Activated T-cell treated with anti-CD3 and anti-CD28 coated beads, Interleukin-2, amount 50 U/mL, for 4 hours (primary cell): ENCODE results near the gene SLC16A11. TPM values are rescaled to one million over a fixed set of nuclear protein-coding genes. Genes with fewer than 3 reads are reported as not detected.
"Not testable (repeated sequence)": the region's sequence is repeated elsewhere in the genome, so short reads cannot be mapped to it uniquely, and the experiment has no call there.

ENCODE experiments used
- ATAC-seq, 2 donors: fragments of 200-7000 bp; cut with Tn5 transposase; one replicate each; pipeline ENCODE4 v1.10.0; 2021
- DNase-seq: peaks from one replicate; pipeline ENCODE4 v3.0.0-alpha.2; 2020
- H3K27me3 Mint-ChIP-seq: one replicate; pipeline ENCODE4 v1.8.0; 2021; ENCODE audit warnings: low read depth, mixed read lengths
- H3K36me3 Mint-ChIP-seq: one replicate; pipeline ENCODE4 v1.8.0; 2022; ENCODE audit warnings: mixed read lengths; ENCODE audit not compliant: insufficient read depth
- H3K4me1 Mint-ChIP-seq: one replicate; pipeline ENCODE4 v1.8.0; 2021; ENCODE audit warnings: low read depth, mixed read lengths
- H3K4me3 Mint-ChIP-seq: one replicate; pipeline ENCODE4 v1.8.0; 2021; ENCODE audit warnings: mild to moderate bottlenecking, moderate library complexity, mixed read lengths
- H3K9me3 Mint-ChIP-seq: one replicate; pipeline ENCODE4 v1.8.0; 2021; ENCODE audit warnings: mixed read lengths
- total RNA-seq, 3 donors: library from RNA; stranded (reverse); gene quantifications; one replicate each; pipeline ENCODE4 v1.2.1, GENCODE V29; 2021

Gene SLC16A11, protein sequence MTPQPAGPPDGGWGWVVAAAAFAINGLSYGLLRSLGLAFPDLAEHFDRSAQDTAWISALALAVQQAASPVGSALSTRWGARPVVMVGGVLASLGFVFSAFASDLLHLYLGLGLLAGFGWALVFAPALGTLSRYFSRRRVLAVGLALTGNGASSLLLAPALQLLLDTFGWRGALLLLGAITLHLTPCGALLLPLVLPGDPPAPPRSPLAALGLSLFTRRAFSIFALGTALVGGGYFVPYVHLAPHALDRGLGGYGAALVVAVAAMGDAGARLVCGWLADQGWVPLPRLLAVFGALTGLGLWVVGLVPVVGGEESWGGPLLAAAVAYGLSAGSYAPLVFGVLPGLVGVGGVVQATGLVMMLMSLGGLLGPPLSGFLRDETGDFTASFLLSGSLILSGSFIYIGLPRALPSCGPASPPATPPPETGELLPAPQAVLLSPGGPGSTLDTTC
- total RNA-seq, result 1 to 10 TPM in 2 of 3 donors, under 1 TPM in 1; 0.63 to 1.3 (median 1.1) TPM

DNA sequence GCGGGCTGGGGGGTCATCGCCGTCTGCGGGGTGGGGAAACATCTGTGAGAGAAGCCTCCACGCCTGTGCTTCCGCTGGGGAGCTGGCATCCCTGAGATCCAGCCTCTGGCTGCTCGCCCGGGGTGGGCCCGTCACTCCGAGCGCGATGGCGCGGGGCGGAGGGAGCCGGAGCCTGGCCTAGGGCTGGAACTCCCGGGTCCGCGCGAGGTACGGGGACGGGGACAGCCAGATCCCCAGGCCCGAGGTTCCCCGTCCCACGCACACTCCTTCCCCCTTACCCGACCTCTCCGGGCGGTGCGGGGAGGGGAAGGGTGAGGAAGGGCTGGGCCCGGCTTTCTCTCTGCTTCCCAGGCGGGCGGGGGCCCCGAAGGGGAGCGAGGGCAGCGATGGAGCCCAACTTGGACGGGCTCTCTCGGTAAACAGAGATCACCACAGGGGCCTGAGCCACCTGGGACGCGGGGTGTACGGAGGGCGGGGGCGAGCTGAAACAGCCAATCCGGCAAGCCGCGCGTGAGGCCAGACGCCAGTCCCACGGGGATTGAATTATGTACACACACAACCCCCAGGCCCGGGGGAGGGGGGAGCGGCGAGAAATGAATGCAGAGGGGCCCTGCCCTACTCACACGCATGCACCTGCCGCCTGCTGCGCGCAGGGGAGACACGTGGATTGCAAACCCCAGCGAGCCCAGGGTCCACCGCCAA, at the start of gene SLC16A11:
TSS of gene SLC16A11 (minus strand) at position 596 of the 702 bp plus-strand sequence. CDS start at position 17, 579 bp downstream.
- H3K9me3 Mint-ChIP-seq, result no peaks in the 10 kb centered on the region
- ATAC-seq (peak; percentile 5 to 25), DNase-seq (peak; percentile 14)
- peaks cover 42% of the 10 kb centered on the region for H3K4me1 Mint-ChIP-seq
- no peaks in the 10 kb centered on the region for H3K27me3 Mint-ChIP-seq
- H3K4me3 Mint-ChIP-seq, result peak within 1 kb of the TSS; percentile 69
- H3K36me3 Mint-ChIP-seq, result no peaks in the 10 kb centered on the region

DNA sequence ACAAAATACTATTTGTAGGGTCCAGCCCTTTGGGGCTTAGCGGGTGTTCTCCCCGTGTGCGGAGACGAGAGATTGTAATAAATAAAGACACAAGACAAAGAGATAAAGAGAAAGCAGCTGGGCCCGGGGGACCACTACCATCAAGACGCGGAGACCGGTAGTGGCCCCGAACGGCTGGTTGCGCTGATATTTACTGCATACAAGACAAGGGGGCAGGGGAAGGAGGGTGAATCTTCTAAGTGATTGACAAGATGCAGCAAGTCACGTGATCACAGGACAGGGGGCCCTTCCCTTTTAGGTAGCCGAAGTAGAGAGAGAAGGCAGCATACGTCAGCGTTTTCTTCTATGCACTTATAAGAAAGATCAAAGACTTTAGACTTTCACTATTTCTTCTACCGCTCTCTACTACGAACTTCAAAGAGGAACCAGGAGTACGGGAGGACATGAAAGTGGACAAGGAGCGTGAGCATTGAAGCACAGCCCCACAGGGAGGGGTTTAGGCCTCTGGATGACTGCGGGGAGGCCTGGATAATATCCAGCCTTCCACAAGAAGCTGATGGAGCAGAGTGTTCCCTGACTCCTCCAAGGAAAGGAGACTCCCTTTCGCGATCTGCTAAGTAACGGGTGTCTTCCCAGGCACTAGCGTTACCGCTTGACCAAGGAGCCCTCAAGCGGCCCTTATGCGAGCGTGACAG, 47.6 kb upstream of the SLC16A11 start:
- not testable (repeated sequence) for DNase-seq, ATAC-seq, H3K36me3 Mint-ChIP-seq, H3K4me3 Mint-ChIP-seq, H3K4me1 Mint-ChIP-seq, H3K9me3 Mint-ChIP-seq
- H3K27me3 Mint-ChIP-seq, result peaks cover 16% of the 10 kb centered on the region

DNA sequence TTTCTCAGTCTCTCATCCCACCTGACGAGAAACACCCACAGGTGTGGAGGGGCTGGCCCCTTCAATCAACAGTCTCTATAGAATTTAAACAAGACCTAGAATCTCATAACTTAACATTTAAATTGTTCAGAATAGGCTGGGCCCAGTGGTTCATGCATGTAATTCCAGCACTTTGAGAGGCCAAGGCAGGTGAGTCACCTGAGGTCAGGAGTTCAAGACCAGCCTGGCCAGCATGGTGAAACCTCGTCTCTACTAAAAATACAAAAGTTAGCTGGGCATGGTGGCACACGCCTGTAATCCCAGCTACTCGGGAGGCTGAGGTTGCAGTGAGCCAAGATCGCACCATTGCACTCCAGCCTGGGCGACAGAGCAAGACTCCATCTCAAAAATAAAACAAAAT, 45.7 kb upstream of the SLC16A11 start:
- H3K27me3 Mint-ChIP-seq, result peaks cover 14% of the 10 kb centered on the region
- H3K9me3 Mint-ChIP-seq, ATAC-seq, H3K36me3 Mint-ChIP-seq, H3K4me3 Mint-ChIP-seq, DNase-seq, H3K4me1 Mint-ChIP-seq: not testable (repeated sequence)

DNA sequence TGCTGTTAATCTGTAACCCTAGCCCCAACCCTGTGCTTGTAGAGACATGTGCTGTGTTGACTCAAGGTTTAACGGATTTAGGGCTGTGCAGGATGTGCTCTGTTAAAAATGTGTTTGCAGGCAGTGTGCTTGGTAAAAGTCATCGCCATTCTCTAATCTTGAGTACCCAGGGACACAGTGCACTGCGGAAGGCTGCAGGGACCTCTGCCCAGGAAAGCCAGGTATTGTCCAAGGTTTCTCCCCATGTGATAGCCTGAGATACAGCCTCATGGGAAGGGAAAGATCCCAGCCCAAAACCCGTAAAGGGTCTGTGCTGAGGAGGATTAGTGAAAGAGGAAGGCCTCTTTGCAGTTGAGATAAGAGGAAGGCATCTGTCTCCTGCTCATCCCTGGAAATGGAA, 44.5 kb upstream of the SLC16A11 start:
- not testable (repeated sequence) for H3K4me3 Mint-ChIP-seq, ATAC-seq, H3K4me1 Mint-ChIP-seq, DNase-seq, H3K36me3 Mint-ChIP-seq, H3K9me3 Mint-ChIP-seq
- peaks cover 17% of the 10 kb centered on the region for H3K27me3 Mint-ChIP-seq

DNA sequence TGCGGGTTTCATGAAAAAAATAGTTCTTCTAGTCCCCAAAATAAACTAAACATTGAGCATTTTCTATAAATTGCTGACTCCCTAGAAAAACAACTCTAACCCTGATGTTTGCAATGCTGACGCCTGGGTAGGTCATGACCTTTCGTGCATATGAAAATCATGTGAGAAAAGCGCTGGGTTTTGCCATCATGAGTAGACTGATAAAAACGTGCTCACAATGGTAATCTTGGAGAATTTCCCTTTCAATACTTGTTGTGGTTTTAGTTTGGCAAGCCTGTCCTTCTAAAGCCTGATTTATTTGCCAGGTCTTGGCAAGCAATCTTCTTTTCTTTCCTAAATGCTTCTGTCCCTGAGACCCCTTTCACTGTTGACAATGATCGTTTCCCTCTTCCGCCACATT, 40.2 kb upstream of the SLC16A11 start:
- Mint-ChIP-seq H3K4me3 (no peak overlapping the region), H3K36me3 (no peaks in the 10 kb centered on the region), H3K9me3 (no peaks in the 10 kb centered on the region), H3K4me1 (peaks cover 32% of the 10 kb centered on the region), H3K27me3 (peaks cover 14% of the 10 kb centered on the region)
- ATAC-seq (no peak), DNase-seq (no peak)

DNA sequence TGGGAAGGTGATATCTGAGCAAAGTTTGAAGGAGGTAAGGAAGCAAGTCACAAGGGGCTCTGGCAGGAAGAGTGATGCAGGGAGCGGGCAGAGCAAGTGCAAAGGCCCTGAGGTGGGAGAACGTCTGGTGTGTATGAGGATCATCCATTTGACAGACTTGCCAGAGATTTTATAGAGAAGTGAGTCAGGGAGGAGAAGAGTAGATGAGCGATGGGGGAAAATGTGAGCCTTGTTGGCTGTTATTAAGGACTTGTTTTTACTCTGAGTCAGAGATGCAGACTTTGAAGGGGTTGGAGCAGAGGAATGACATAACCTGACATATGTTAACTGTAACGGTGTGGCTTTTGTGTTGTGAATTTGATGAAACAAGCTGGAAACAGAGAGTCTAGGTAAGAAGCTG, 39.7 kb upstream of the SLC16A11 start:
- H3K4me1 Mint-ChIP-seq, result peaks cover 32% of the 10 kb centered on the region
- H3K4me3 Mint-ChIP-seq, result no peak overlapping the region
- peaks cover 10% of the 10 kb centered on the region for H3K27me3 Mint-ChIP-seq
- H3K9me3 Mint-ChIP-seq, result no peaks in the 10 kb centered on the region
- ATAC-seq (peak in 1 of 2 donors; percentile 90), DNase-seq (no peak)
- H3K36me3 Mint-ChIP-seq, result no peaks in the 10 kb centered on the region

DNA sequence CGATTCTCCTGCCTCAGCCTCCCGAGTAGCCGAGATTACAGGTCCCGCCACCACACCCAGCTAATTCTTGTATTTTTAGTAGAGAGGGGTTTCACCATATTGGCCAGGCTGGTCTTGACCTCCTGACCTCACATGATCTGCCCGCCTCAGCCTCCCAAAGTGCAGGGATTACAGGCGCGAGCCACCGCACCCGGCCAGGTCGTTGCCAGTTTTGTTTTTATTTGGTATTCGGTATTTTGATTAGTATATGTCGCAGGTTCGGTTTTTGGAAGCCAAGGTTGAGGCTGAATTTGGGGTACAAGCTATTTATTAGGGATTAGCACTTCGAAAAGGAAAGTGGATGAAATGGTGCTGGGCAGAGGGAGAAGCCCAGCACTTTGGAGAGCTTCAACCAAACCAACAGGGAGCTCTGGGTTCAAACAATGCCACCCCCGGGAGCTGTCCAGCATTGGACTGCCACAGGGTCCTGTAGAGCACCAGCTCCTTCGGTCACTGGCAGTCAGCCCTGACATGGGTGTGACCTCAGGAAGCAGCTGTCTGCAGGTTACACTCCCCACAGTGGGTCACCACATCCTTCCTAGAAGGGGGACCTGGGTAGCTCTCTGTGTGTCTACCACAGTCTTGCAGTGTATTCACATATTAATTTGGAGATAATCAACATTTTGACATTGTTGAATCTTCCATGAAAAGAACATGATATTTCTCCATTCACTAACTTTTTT, 37.6 kb upstream of the SLC16A11 start:
- Mint-ChIP-seq H3K9me3 (no peaks in the 10 kb centered on the region), H3K36me3 (no peaks in the 10 kb centered on the region), H3K4me3 (no peak overlapping the region), H3K4me1 (peaks cover 32% of the 10 kb centered on the region), H3K27me3 (peaks cover 3% of the 10 kb centered on the region)
- ATAC-seq, result peak in 1 of 2 donors; percentile 61
- no peak for DNase-seq

DNA sequence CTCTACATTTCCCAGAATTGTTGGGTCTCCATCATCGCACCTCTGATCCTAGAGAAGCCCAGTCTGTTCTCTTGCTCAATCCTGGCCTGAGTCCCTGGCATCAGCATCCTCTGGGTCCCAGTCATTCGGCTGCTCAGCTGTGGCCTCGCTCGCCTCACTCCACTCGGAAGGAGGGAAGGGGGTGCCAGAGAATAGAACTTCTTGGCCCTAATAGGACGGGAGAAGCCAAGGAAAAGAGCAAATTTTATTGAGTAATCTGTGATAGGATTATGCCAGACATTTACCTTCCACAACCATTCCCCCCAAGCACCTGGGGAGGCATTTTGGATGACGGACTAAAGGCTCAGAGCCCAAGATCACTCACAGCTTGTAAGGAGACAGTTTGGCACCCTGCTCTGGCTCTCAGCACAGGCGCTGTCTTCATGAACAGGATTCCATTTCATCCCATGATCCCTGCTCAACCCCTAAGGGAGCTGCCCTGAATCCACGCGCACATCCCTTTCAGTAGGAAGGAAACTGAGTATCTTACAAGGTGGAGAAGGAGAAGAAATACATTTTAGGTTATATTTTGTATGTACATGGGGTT, 36.7 kb upstream of the SLC16A11 start:
- H3K27me3 Mint-ChIP-seq, result peaks cover 3% of the 10 kb centered on the region
- no peaks in the 10 kb centered on the region for H3K36me3 Mint-ChIP-seq
- ATAC-seq (no peak), DNase-seq (no peak)
- H3K9me3 Mint-ChIP-seq, result no peaks in the 10 kb centered on the region
- H3K4me3 Mint-ChIP-seq, result no peak overlapping the region
- peaks cover 32% of the 10 kb centered on the region for H3K4me1 Mint-ChIP-seq

DNA sequence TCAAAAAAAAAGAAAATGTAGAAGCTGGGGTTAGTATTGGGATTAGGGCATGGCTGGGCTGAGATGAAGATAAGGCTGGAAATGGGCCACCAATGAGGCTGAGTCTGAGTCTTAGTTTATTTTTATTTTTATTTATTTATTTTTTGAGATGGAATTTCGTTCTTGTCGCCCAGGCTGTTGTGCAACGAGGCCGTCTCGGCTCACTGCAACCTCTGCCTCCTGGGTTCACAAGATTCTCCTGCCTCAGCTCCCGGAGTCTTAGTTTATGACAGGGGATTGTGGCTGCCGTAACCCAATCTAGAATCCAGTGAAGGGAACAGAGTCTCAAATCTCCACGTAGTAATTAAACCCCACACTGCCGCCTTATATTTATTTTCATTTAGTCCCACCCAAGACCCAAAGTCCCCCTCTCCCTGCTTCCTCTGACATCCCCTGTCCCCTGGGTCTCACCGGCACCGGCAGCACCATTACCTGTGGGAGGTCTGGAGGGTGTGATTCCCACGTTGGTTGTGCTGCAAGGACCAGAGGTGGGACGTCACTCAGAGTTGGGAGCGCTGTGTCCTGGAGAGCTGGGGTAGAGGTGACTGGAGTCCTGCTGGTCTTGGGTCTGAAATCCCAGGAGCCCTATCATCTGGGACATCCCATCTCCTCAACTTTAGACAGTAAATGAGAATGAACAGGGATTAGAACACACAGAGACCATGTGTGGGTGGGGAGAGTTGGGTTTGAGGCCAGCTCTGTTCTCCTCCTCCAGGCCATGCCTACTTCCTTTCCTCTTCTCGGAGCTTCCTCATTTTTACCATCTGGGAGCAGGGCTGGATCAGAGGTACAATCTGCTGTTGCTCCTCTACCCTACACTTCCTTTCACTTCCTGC, 35.9 kb upstream of the SLC16A11 start, which contains the start of gene CLEC10A:
TSS of gene CLEC10A (minus strand) at position 671 of the 875 bp plus-strand sequence. CDS start 1,439 bp downstream, outside the sequence.
- H3K9me3 Mint-ChIP-seq, result no peaks in the 10 kb centered on the region
- DNase-seq, result no peak
- ATAC-seq, result no peak
- peaks cover 32% of the 10 kb centered on the region for H3K4me1 Mint-ChIP-seq
- no peaks in the 10 kb centered on the region for H3K36me3 Mint-ChIP-seq
- peaks cover 3% of the 10 kb centered on the region for H3K27me3 Mint-ChIP-seq
- no peak within 1 kb of the TSS for H3K4me3 Mint-ChIP-seq

DNA sequence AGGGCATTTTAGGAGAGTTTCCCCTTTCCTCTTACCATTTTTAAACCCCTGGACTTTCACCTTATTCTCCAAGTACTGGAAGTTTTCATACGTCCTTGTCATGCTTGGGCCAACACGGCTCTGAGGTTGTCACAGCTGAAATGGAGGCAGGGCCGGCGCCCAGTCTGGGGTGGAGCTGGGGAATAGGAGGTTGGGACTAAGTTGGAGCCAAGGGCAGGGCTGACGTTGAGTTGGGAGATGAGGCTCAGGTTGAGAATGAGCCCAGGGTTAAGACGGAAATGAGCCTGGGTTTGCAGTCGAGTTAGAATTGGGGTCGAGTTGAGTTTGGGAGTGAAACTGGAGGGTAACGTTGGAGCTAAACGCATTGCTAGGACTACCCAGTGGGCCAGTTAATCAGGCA, 34.8 kb upstream of the SLC16A11 start:
- H3K4me1 Mint-ChIP-seq, result peaks cover 25% of the 10 kb centered on the region
- no peaks in the 10 kb centered on the region for H3K9me3 Mint-ChIP-seq
- H3K36me3 Mint-ChIP-seq, result no peaks in the 10 kb centered on the region

DNA sequence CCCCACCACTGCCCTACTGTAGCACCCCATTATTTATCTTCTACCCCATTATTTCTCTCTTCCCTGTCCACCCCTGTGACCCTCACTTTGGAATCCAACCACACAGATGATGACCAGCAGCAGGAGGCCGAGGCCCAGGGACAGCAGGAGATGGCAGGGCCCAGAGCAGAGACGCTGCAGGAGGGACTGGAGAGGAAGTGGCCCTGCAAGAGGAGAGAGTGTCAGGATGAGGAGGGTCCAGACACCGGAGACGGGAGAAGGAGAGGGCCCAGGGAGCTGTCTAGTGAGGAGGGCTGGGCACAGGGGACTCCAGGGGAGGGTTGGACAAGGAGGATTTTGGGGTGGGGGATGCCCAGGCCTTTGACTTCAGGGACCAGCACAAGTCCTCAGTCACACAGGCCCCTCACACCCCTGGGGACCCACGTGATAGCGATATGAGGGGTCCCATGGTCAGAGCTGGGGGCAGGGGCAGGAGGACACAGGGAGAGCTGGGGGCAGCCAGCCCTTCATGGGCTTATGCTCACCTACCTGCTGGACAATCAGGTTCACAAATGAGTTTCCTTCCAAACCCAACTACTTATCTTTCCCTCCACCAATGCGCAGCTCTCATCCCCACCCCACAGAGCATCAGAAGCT, 34.1 kb upstream of the SLC16A11 start:
- H3K9me3 Mint-ChIP-seq, result no peaks in the 10 kb centered on the region
- ATAC-seq (no peak), DNase-seq (no peak)
- H3K4me3 Mint-ChIP-seq, result no peak overlapping the region
- no peaks in the 10 kb centered on the region for H3K36me3 Mint-ChIP-seq
- H3K27me3 Mint-ChIP-seq, result no peaks in the 10 kb centered on the region
- H3K4me1 Mint-ChIP-seq, result peaks cover 20% of the 10 kb centered on the region

More for the DNA sequence above, 34.8 kb upstream of the SLC16A11 start:
- ATAC-seq (no peak), DNase-seq (no peak)
- Mint-ChIP-seq H3K4me3 (no peak overlapping the region), H3K27me3 (no peaks in the 10 kb centered on the region)

DNA sequence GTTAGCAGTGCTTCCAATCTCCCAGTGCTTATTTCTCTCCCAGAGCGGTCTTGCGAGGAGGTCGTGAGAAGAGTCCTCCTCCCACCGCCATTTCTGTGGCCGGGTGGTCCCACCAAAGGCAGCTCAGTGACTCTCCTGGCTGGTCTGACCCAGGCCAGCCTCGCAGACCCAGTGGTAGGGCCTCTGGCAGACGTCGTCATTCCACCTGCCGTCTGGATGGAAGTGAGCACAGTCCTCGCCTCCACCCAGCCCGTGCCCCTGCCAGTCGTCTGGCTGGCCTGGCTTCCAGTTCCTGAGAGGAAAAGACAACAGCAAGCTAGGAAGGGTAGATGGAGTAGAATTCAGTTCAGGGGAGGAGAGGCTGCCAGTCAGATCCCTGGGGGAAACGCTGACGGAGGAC, 31.0 kb upstream of the SLC16A11 start:
- Mint-ChIP-seq H3K9me3 (no peaks in the 10 kb centered on the region), H3K4me1 (no peaks in the 10 kb centered on the region), H3K27me3 (no peaks in the 10 kb centered on the region), H3K36me3 (no peaks in the 10 kb centered on the region), H3K4me3 (no peak overlapping the region)
- DNase-seq (no peak), ATAC-seq (no peak)
